NCI-H187 treated with DMSO at 0.1 percent for 48 hours (cell line): ENCODE measurements around the gene TRIM31.

Experiments used
- DNase-seq: peaks from one replicate; lab custom pipeline; 2025; lab: John Stamatoyannopoulos, UW

TRIM31 gene

DNA sequence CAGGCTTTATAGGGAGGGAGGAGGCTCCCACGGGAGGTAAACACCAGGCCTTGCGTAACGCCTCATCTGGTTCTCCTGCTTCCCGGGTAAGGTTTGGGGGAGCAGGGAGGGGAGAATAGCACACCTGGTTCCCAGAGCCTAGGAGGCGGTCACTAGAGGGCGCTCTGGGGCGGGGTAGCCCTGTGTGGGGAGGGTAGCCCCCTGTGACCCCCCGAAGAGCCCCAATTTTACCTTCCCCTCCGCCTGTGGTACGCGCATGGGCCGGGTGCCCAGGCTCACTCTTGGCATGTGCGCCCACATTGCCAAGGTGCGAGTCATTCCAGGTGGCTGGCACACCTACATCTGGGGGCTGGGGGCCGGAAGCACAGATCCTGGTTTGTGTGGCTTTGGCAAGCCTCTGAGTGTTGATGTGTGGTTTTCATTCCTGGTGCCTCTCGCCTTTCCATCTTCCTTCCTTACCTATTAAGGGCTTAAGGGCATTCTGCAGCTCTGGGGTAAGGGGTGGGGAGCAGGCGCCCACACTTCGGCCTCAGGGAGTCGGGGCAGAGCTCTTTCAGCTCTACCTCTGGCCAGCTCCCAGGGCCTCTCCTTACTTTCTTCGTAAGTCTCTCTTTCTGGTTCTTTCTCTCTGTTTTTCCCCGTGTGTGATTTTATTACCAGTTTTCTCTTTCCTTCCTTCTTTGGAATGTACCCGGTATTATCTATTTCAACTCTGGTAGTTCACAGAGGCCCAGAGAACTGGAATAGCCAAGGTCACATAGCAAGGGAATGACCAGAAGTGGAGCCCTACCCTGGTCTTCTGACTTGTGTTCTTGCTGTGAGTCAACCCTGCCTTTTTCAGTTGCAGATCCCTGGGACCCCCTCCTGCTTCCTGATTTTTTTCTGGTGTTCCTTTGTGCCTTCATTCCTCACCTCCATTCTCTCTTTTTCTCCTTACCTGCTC, 36.8 kb downstream of the TRIM31 start:
- no peak for DNase-seq

DNA sequence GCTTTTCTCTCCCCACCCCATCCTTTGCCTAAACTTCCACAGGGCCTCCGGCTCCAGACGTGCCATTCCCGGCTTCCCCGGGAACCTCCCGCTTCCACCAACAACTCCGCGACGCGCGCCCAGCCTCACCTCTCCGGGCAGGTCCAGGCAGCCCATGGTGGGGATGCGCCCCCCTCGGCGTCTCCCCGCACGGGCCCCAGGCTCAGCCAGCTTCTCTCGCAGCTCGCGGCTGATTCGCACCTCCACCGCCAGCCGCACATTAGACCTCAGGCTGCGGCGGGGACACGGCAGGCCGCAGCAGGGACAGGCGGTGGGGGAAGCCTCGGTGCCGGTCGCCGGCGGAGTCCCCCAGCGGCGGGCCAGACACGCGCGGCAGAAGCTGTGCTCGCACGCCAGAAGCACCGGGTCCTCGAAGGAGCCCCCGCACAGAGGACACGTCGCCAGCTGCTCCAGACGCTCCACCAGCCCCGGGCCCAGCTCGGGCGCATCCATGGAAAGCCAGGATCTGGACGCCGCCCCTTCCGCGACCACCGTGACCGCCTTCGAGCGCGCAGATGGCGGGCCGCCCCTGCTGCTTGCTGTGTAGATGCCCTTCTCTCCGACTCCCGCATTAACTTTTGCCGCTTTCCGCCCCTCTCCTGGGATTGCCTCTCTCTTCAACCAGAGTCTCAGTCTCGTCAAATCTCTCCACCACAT, 37.6 kb downstream of the TRIM31 start, which contains the start of gene RNF39:
Gene RNF39 (minus strand): TSS at position 676 of the 696 bp plus-strand sequence. CDS start 184 bp downstream, at position 492.
- DNase-seq: no peak

- DNase-seq: no peak
These were observed 38.4 kb downstream of the TRIM31 start for GRCh38 chr6:30074331-30075093.

GRCh38 chr6:30073489-30074235, 39.2 kb downstream of the TRIM31 start:
- DNase-seq: no peak

- DNase-seq: no peak
These were observed 41.0 kb downstream of the TRIM31 start for GRCh38 chr6:30071858-30072257.

GRCh38 chr6:30071081-30071818, 41.6 kb downstream of the TRIM31 start:
- DNase-seq: no peak

GRCh38 chr6:30067460-30068139, 45.3 kb downstream of the TRIM31 start:
- DNase-seq: no peak

- peak; percentile 87 for DNase-seq
These were observed 46.1 kb downstream of the TRIM31 start, which contains the start of gene PPP1R11 for GRCh38 chr6:30066577-30067459. PPP1R11 (plus strand) TSS chr6:30067198; CDS start chr6:30067411, 213 bp downstream.

DNA sequence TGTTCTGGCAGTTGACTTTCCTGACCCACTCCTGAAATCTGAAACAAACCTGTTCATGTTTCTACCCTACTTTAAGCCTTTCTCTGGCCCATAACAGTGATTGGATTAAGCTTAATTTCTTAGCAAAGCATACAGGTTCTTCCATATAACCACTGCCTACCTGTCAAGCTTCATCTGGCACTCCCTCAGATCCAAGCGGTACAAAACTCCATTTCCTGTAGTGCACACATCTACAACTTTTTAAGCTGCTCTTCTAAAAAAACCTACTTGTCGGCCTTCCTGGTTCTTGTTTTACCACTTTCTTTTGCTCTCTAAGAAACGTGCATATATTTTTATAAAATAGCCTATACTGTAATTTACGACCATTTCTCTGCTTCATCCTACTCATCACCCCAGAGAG, 46.8 kb downstream of the TRIM31 start:
- no peak for DNase-seq

DNA sequence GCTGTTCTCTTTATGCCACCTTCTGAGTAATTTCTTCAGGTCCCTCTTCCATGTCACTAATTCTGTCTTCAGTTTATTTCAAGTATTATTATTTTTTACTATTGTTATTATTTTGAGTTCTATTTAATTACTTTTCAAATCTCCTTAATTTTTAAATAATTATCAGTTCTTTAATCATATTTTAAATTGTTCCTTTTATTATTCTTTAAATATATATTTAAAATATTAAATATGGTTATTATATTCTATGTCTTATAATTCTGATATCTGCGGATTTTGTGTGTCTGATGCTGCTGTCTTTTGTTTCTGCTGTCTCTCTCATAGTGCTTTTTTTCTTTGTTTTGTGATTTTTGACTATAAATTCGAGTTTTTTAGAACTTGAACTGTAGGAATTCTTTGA, 49.6 kb downstream of the TRIM31 start:
- no peak for DNase-seq

DNA sequence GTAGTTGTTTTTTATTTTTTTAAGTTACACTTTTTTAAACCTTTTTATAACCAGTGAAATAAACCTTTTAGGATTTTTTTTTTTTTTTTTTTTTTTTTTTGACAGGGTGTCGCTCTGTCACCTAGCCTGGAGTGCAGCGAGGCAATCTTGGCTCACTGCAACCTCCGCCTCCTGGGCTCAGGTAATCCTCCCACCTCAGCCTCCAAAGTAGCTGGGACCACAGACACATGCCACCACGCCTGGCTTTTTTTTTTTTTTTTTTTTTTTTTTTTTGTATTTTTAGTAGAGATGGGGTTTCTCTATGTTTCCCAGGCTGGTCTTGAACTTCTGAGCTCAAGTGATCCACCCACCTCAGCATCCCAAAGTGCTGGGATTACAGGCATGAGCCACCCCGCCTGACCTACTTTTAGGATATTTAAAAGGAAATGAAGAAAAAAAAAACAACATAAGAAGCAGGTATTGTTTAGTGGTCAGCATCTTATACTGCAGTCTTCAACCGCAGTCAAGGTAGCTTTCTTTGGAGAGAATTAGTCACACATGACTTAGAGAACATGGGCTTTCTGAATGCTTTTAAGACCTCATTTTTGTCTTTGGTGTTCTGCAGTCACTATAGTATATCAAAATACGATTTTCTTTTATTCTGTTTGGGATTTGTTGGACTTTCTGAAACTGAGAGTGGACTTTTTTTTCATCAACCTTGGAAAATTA, 50.3 kb downstream of the TRIM31 start:
- DNase-seq: no peak

- no peak for DNase-seq
These were observed 50.9 kb downstream of the TRIM31 start for GRCh38 chr6:30061858-30062458.

DNA sequence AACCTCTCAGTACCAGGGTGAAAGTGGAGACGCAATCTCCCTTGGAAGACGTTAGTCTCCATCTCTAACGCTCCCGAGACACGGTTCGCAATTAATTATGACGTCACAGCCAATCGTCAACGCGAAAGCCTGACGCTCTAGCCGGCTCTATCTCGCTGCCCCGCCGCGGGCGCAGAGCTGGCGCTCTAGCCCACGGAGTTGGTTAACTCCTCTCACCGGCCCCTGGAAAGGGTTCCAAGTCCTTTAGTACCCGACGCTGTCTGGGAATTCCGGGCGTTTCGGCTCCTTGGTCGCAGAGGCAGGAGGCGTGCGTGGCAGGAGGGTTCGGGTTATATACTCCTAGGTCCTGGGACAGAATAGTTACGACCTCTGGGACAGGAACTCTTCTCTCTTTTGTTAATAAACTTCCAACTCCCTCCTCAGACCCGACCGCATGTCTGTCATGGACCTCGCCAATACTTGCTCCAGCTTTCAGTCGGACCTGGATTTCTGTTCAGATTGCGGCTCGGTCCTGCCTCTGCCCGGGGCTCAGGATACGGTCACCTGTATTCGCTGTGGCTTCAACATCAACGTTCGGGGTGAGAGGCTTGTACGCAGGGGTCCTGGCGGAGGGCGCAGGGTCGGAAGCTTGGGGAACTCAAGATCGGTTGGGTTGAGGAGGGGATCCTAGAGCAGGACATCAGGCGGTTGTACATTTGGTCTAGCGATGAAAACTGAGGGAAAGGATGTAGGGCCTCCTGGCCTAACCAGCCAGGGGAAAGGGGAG, 51.6 kb downstream of the TRIM31 start, which contains the start of gene POLR1H:
Gene POLR1H (plus strand): TSS at position 174 of the 766 bp plus-strand sequence. CDS start 260 bp downstream, at position 434.
- peak; percentile 78 for DNase-seq

DNA sequence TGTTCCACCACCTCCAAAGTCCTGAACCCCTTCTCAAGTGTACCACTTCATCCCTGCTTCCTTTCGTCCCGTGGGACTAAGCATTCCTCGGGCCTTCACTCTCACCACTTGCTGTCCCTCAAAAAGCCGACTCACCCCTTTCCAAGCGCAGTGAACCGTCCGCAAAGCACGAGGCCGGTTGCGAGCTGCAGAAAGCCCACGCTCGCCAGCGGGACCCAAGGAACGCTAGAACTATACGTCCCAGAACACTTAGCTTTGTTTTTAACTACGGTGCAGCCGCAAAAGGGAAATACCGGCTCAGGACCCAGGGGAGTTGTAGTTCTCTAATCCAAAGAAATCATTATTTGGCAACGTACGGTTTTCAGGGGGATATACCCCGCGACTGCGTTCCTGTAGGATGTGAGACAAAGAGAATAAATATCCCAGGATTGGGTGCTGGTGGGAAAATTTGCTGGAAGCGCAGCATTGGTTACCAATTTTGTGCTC, 52.2 kb downstream of the TRIM31 start:
- no peak for DNase-seq

GRCh38 chr6:30055513-30055912, 57.4 kb downstream of the TRIM31 start:
- DNase-seq: no peak

DNA sequence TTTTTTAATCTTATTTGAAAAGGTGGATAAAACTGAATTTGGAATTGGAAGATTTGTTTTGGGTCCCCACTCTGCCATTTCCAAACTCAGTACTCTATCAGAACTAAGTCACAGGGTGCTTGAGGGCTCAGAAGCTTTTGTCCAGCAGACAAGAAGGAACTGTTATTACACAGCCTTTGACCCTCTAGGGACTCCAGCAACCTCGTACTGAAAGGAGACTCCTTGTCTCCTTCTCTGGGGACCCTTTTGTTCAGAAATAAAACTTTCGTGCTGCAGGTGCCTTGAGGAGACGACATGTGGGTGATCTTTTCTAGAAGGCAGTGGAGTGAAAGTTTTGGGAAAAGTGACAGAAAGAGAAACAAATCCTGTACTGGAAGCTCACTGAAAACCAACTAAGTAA, 59.2 kb downstream of the TRIM31 start:
- no peak for DNase-seq
